ENCODE data around the gene IL18. TPM values are rescaled to one million over a fixed set of nuclear protein-coding genes. Genes with fewer than 3 reads are reported as not detected.

The IL18 gene
- total and polyA plus RNA-seq, 12 donors, result 0.72 to 49.4 (median 11.9) TPM

DNA sequence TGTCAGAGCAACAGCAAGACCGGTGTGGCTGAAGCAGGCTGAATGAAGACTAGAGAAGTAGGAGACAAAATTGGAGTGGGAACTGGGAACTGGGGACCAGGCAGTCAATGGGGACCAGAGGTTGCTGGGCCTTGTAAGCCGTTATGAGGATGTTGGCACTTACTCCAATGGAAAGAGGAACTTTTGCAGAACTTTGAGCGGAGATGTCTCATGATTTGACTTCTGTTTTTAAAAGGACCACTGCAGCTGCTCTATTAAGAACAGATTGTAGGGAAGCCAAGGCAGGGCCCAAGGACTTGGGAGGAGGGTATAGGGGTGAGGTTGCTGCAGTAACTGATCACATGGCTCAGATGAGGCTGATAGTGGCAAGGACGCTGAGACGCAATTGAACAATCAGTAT is 34.2 kb downstream of the IL18 start:
- WGBS, 4 donors, result 64 to 73% (median 70%) methylated on average over 5 of the region's 5 CpGs
- TF ChIP-seq POLR2A (IDR thresholded peaks at IDR 0.05), result no peak
- TF ChIP-seq CTCF (IDR thresholded peaks at IDR 0.05), result no peak
- DNase-seq, result peak in 3 of 7 donors; percentile 23 to 42 (median 38)

DNA sequence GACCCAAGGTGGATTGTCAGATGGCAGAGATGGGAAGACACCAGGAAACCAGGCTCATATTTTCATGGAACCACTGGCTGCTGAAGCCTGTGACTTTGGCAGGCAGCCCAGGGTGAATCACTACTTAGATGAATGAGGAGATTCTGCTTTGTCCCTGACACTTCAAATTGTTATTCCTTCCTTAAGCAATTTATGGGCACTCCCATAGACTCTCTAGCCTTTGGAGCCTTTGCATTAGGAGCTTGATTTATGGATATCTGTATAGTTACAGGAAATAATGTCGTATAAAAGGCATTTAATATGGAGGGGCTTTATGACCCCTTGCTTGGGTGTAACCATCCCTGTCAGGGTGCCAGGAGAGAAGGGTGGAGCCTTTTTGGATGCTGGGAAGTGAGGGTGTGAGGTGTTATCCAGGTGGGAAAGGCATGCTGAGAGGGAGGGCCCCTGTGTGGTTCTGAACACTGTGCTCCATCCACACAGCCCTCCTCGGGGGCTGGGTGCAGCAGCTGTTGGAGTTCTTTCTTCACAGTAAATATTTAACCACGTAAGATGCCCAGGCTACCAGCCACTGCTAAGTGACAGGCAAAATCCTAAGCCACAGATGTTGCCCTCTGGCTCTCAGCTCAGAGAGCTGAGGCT is 35.3 kb downstream of the IL18 start:
- Histone ChIP-seq H3K27me3 (no peaks in the 10 kb centered on the region), H3K36me3 (replicated peaks in 1 of 2) (no peaks in the 10 kb centered on the region), H3K27ac (peak overlapping the region in 1 of 5 donors; percentile 17), H3K4me3 (no peak overlapping the region), H3K4me1 (replicated peaks in 1 of 2) (peaks cover 8 to 18% of the 10 kb centered on the region in 2 donors), H3K9me3 (replicated peaks in 1 of 3) (no peaks in the 10 kb centered on the region)
- peak; percentile 86 to 96 (median 95) for DNase-seq
- intact Hi-C loops (cut with DNase I), result no loop called here
- WGBS, 4 donors, result 40 to 44% (median 42%) methylated on average over 2 to 3 of the region's 3 CpGs
- no peak for TF ChIP-seq POLR2A (IDR thresholded peaks at IDR 0.05)
- no peak for TF ChIP-seq CTCF (IDR thresholded peaks at IDR 0.05)

More for the DNA sequence above, 34.2 kb downstream of the IL18 start:
- no peak overlapping the region for H3K4me3 ChIP-seq
- no peaks in the 10 kb centered on the region for H3K36me3 ChIP-seq (replicated peaks in 1 of 2)
- no peaks in the 10 kb centered on the region for H3K9me3 ChIP-seq (replicated peaks in 1 of 3)
- peaks cover 8 to 18% of the 10 kb centered on the region in 2 donors for H3K4me1 ChIP-seq (replicated peaks in 1 of 2)
- intact Hi-C loops (cut with DNase I), result no loop called here
- no peaks in the 10 kb centered on the region for H3K27me3 ChIP-seq
- H3K27ac ChIP-seq, result peak overlapping the region in 1 of 5 donors; percentile 21

- intact Hi-C loops (cut with DNase I), result no loop called here
- 95 to 100% (median 98%) methylated on average over 2 of the region's 2 CpGs for WGBS, 4 donors
- peaks cover 8 to 18% of the 10 kb centered on the region in 2 donors for H3K4me1 ChIP-seq (replicated peaks in 1 of 2)
- no peaks in the 10 kb centered on the region for H3K36me3 ChIP-seq (replicated peaks in 1 of 2)
- no peak for DNase-seq
- no peaks in the 10 kb centered on the region for H3K9me3 ChIP-seq (replicated peaks in 1 of 3)
- H3K27ac ChIP-seq, result no peak overlapping the region
- TF ChIP-seq POLR2A (IDR thresholded peaks at IDR 0.05) (no peak), CTCF (IDR thresholded peaks at IDR 0.05) (no peak)
- H3K27me3 ChIP-seq, result no peaks in the 10 kb centered on the region
- no peak overlapping the region for H3K4me3 ChIP-seq
Measured at GRCh38 chr11:112127056-112127455, 36.8 kb downstream of the IL18 start.

DNA sequence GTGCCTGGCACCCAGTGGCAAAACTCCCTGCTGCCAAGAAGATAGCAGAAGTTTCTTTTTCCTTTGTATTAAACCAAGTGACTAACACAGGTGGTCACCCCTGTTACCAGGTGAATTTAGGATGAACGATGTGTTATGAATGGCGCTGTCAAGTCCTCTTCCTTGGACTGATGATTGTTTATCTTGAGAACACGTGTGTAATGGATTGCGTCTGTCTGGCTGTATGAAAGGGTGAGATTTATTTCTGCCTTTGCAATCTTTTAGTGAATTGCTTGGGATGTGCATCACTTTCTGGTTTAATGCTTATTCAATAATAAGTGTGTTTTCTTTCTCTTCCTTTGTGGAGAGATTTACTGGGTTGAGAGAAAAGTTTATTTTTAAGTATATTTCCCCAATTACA is 40.8 kb downstream of the IL18 start:
- intact Hi-C loops (cut with DNase I), result no loop called here

More for the DNA sequence above, 40.8 kb downstream of the IL18 start:
- Histone ChIP-seq H3K4me1 (replicated peaks in 1 of 2) (peaks cover 2% of the 10 kb centered on the region in 2 donors), H3K9me3 (replicated peaks in 1 of 3) (no peaks in the 10 kb centered on the region), H3K27me3 (no peaks in the 10 kb centered on the region), H3K36me3 (replicated peaks in 1 of 2) (no peaks in the 10 kb centered on the region), H3K27ac (no peak overlapping the region), H3K4me3 (no peak overlapping the region)
- WGBS, 4 donors, result 73 to 85% (median 80%) methylated on average over 4 of the region's 4 CpGs
- DNase-seq, result no peak
- TF ChIP-seq CTCF (IDR thresholded peaks at IDR 0.05) (no peak), POLR2A (IDR thresholded peaks at IDR 0.05) (no peak)
